Peyer's patch (tissue), 4 donors: Measurements from ENCODE around the gene SNX27. TPM values are rescaled to one million over a fixed set of nuclear protein-coding genes. Genes with fewer than 3 reads are reported as not detected.
"Not testable (repeated sequence)": the region's sequence is repeated elsewhere in the genome, so short reads cannot be mapped to it uniquely, and the experiment has no call there.

ENCODE experiments used
- DNase-seq, 3 donors: peaks; one replicate each; pipeline ENCODE4 v3.0.0-alpha.2; 2017 to 2019
- H3K27ac ChIP-seq, 4 donors: fragments of 200-600 bp; sonication (generic); one replicate each; pipeline ENCODE4 v1.5.1; 2016 to 2019
- H3K27me3 ChIP-seq, 2 donors: fragments of 200-600 bp; sonication (generic); one replicate each; pipeline ENCODE4 v1.5.1; 2019
- H3K36me3 ChIP-seq, 3 donors: fragments of 200-600 bp; sonication (generic); one replicate each; pipeline ENCODE4 v1.5.1; 2016 to 2019
- H3K4me1 ChIP-seq, 4 donors: fragments of 200-600 bp; sonication (generic); one replicate each; pipeline ENCODE4 v1.5.1; 2016 to 2019
- H3K4me3 ChIP-seq, 4 donors: fragments of 200-600 bp; sonication (generic); 1 replicate in 3 of 4; 2 replicates in 1 of 4; pipeline ENCODE4 v1.5.1; 2016 to 2019; ENCODE audit warnings: mild to moderate bottlenecking in 1 of 4
- H3K9me3 ChIP-seq, 4 donors: fragments of 200-600 bp; sonication (generic); one replicate each; pipeline ENCODE4 v1.5.1; 2016 to 2019; ENCODE audit warnings: mild to moderate bottlenecking in 1 of 4
- POLR2A ChIP-seq, 2 donors: fragments of 450-650 bp; IDR thresholded peaks; one replicate each; pipeline ENCODE4 v1.5.1; 2017; ENCODE audit warnings: antibody characterized with exemption in 2 of 2, mild to moderate bottlenecking in 2 of 2, moderate library complexity in 2 of 2
- total RNA-seq, 4 donors: library from RNA; depleted of rRNA; stranded (reverse); fragments of >200 nt; gene quantifications; one replicate each; pipeline ENCODE4 v1.1.0, GENCODE V29; 2016
- TF ChIP-seq, protein P1 (sequence below), 6 experiments: fragments of 450-650 bp in 4 of 6; fragments of 200-600 bp in 2 of 6; sonication (generic) in 1 of 6; IDR thresholded peaks; one replicate each; pipeline ENCODE4 v1.5.1; 2017 to 2019; ENCODE audit warnings: antibody characterized with exemption in 6 of 6, mild to moderate bottlenecking in 3 of 6, moderate library complexity in 1 of 6

SNX27 gene
- total RNA-seq, 4 donors from 2014 or later: 24.0 to 50.3 (median 35.1) TPM

DNA sequence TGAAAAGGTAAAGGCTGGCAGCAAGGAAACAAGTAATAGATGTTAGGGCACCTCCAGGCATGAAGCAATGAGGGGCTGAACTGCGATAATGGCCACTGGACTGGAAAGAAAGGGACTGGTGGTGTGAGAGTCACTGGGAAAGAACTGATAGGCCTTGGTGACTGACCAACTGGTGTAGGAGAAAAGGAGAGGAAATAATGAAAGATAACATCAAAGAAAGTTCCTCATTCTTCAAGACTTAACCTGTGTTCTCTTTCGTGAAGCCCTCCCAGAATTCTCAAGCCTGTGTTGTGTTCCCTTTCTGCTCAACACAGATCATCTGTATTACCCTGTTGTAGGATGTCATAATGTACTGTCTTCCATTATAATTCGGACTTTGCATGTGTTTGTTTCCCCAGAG lies 20.9 kb upstream of the SNX27 start:
- H3K9me3 ChIP-seq: no peaks in the 10 kb centered on the region
- no peak overlapping the region for H3K4me3 ChIP-seq
- H3K36me3 ChIP-seq: no peaks in the 10 kb centered on the region
- no peak for DNase-seq
- H3K27ac ChIP-seq: no peak overlapping the region
- no peaks in the 10 kb centered on the region for H3K27me3 ChIP-seq
- no peak for TF ChIP-seq POLR2A (IDR thresholded peaks at IDR 0.05)
- TF ChIP-seq, protein P1, sequence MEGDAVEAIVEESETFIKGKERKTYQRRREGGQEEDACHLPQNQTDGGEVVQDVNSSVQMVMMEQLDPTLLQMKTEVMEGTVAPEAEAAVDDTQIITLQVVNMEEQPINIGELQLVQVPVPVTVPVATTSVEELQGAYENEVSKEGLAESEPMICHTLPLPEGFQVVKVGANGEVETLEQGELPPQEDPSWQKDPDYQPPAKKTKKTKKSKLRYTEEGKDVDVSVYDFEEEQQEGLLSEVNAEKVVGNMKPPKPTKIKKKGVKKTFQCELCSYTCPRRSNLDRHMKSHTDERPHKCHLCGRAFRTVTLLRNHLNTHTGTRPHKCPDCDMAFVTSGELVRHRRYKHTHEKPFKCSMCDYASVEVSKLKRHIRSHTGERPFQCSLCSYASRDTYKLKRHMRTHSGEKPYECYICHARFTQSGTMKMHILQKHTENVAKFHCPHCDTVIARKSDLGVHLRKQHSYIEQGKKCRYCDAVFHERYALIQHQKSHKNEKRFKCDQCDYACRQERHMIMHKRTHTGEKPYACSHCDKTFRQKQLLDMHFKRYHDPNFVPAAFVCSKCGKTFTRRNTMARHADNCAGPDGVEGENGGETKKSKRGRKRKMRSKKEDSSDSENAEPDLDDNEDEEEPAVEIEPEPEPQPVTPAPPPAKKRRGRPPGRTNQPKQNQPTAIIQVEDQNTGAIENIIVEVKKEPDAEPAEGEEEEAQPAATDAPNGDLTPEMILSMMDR (IDR thresholded peaks at IDR 0.05): no peak
- no peaks in the 10 kb centered on the region for H3K4me1 ChIP-seq

DNA sequence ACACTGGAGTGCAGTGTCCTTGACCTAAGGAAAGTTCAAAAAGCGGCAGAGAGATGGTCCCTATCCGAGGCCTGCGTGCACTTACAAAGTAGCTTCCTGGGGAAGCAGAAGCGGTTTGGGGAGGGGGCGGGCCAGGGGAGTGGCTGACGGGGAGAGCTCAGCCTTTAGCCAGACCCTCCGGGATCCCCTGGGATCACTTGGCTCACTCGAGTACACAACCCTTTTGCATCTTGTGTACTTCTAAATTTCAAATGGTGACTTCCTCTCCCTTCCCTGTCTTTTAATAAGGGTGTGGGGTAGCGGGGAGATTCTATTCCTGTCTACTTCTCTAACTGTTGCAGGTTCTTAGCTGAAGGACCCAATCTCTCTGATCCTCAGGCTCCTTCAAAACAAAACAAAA lies 18.1 kb upstream of the SNX27 start:
- Histone ChIP-seq H3K27me3 (no peaks in the 10 kb centered on the region), H3K27ac (no peak overlapping the region), H3K4me1 (no peaks in the 10 kb centered on the region), H3K9me3 (no peaks in the 10 kb centered on the region), H3K36me3 (no peaks in the 10 kb centered on the region), H3K4me3 (no peak overlapping the region)
- no peak for TF ChIP-seq POLR2A (IDR thresholded peaks at IDR 0.05)
- TF ChIP-seq, protein P1 (IDR thresholded peaks at IDR 0.05): no peak
- no peak for DNase-seq

DNA sequence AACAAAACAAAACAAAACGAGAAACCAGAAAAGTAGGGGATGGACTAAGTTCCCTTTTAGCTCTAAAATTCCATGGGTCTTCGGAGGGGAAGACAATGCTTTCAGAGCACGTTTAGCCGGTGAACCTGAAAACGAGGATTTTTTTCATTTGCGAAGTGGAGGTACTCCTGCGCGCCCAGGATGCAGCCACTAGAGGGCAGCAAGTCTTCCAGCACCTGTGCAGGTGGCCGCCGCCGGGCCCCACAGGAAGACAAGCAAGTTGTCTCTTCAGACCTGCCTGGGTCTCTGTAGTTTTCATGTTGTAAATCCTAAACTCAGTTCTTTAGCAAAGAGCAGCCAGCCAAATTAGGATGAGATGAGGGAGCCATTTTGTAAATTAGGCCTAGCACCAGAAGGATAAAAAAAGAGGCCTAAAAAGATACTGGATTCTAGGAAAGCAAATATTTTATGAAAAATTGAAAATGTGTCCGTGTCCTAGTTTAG lies 17.7 kb upstream of the SNX27 start:
- peak; percentile 84 to 96 (median 87) for DNase-seq
- no peak for TF ChIP-seq POLR2A (IDR thresholded peaks at IDR 0.05)
- TF ChIP-seq, protein P1 (IDR thresholded peaks at IDR 0.05): peak; percentile 77 to 96 (median 87)
- Histone ChIP-seq H3K36me3 (no peaks in the 10 kb centered on the region), H3K4me1 (no peaks in the 10 kb centered on the region), H3K27me3 (no peaks in the 10 kb centered on the region), H3K4me3 (no peak overlapping the region), H3K9me3 (no peaks in the 10 kb centered on the region), H3K27ac (no peak overlapping the region)

DNA sequence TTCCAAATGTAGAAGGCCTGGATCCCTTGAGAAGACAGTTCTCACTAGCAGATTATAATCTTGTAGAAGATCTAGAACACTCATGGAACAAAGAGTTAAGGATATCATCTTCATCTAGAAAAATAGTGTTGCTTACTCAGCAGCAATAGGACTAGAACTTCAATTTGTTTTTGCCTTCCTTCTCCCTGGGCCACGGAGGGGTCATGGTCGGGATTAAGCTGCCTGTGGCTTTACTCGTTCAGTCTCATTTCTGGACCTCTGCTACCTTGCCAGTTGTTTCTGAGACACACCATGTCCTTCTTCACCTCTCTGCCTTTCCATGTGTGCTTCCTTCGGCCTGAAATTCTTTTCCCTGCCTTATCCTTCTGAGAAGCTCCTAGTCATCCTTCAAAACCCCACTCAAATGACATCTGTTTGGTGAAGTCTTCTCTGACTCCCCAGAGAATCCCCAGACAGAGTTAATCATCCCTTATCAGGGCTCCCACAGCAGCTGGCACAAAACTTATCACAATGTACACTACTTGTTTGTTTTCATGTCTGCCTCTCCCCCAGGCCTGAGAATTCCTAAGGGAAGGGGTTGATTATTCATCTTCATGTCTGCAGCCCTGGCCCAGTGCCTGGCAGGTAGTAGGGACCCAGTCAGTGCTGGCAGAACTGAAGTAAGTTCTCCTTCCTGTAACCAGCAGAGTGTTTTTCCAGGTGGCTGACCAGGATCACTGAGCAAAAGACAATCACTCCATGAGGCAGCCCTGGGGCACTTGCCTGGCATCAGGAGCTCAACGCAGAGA lies 15.5 kb upstream of the SNX27 start:
- Histone ChIP-seq H3K27ac (no peak overlapping the region), H3K9me3 (no peaks in the 10 kb centered on the region), H3K4me3 (no peak overlapping the region), H3K4me1 (no peaks in the 10 kb centered on the region), H3K27me3 (no peaks in the 10 kb centered on the region), H3K36me3 (no peaks in the 10 kb centered on the region)
- no peak for DNase-seq
- TF ChIP-seq POLR2A (IDR thresholded peaks at IDR 0.05): no peak
- TF ChIP-seq, protein P1 (IDR thresholded peaks at IDR 0.05): no peak

DNA sequence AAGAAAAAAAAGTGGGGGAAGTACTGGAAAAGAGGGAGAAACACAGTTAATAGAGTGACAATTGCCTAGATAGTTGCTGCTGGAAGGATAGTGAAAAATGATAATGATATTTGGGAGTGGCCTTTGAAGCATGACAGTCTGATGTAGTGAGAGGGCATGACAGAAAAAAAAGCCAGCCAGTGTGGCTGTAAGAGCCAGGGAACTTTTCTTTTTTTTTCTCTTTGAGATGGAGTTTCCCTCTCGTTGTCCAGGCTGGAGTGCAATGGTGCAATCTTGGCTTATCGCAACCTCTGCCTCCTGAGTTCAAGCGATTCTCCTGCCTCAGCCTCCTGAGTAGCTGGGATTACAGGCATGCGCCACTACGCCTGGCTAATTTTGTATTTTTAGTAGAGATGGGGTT lies 9.3 kb upstream of the SNX27 start:
- H3K27ac ChIP-seq, H3K27me3 ChIP-seq, H3K36me3 ChIP-seq: not testable (repeated sequence)

DNA sequence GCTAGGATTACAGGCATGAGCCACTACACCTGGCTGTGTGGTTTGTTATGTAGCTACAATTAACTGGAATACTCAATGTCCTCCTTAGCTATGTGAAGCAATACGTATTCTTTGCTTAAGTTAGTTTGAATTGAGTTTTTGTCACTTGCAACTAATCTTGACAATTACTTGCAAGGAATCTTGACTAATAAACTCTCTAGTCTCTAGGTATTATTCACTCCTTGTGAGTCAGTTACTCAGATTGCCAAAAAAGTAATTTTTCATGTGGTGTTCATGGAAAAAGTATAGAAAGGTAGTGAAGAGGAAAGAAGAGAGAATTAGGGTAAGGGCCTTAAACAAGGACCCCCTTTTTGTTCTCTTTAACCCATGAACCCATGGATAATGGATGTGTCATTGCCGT lies 7.6 kb upstream of the SNX27 start:
- H3K27ac ChIP-seq: no peak overlapping the region
- H3K27me3 ChIP-seq: no peaks in the 10 kb centered on the region
- H3K4me3 ChIP-seq: no peak overlapping the region
- H3K4me1 ChIP-seq: peaks cover 0 to 9% (median 0%) of the 10 kb centered on the region in 4 donors
- DNase-seq: no peak
- H3K36me3 ChIP-seq: no peaks in the 10 kb centered on the region
- TF ChIP-seq, protein P1 (IDR thresholded peaks at IDR 0.05): no peak
- TF ChIP-seq POLR2A (IDR thresholded peaks at IDR 0.05): no peak
- H3K9me3 ChIP-seq: no peaks in the 10 kb centered on the region

More for the DNA sequence above, 9.3 kb upstream of the SNX27 start:
- H3K4me1 ChIP-seq, H3K4me3 ChIP-seq, H3K9me3 ChIP-seq, DNase-seq: not testable (repeated sequence)
